Fibroblast of skin of right quadriceps (primary cell): Measurements from ENCODE around the gene DMD.
"Not testable (repeated sequence)": the region's sequence is repeated elsewhere in the genome, so short reads cannot be mapped to it uniquely, and the experiment has no call there.

Experiments
- DNase-seq: peaks from one replicate; pipeline ENCODE4 v3.0.0-alpha.2; 2013

Gene DMD

GRCh38 chrX:31378973-31379372 lies 1832.4 kb downstream of the DMD start:
- DNase-seq = not testable (repeated sequence)

DNA sequence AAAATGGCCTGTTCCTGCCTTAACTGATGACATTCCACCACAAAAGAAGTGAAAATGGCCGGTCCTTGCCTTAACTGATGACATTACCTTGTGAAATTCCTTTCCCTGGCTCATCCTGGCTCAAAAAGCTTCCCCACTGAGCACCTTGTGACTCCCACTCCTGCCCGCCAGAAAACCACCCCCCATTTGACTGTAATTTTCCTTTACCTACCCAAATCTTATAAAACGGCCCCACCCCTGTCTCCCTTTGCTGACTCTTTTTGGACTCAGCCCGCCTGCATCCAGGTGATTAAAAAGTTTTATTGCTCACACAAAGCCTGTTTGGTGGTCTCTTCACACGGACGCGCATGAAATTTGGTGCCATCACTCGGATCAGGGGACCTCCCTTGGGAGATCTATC lies 1833.5 kb downstream of the DMD start:
- DNase-seq = not testable (repeated sequence)

DNA sequence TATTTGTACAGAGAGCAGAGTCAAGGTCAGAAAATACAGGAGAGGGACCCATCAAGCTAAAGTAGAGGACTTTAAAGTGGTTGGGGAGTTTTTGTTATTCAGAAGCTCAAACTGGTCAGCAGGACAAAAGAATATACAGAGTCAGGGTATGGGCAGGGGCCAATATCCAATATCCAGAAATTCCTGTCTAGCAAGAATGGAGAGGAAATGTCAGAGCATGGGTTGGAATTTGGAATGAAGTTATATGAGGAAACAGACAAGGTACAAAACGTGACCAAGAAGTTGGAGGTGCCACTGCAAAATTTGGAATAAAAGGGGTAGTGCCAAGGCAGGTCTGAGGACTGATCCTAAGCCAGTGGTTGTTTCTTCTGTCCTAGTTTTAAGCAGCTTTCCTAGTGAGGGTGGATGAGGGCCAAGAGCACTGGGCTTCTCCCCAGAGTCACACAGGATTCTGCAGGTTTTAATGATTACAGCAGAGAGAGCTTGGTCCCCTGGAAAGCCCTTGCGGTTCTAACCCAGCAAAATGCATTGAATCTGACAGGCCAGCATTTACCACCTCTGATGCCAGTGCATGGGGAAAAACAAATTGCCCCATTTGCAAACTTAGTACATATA lies 1834.8 kb downstream of the DMD start:
- DNase-seq = no peak

- DNase-seq = no peak
These were observed 1836.6 kb downstream of the DMD start for GRCh38 chrX:31374786-31375185.

DNA sequence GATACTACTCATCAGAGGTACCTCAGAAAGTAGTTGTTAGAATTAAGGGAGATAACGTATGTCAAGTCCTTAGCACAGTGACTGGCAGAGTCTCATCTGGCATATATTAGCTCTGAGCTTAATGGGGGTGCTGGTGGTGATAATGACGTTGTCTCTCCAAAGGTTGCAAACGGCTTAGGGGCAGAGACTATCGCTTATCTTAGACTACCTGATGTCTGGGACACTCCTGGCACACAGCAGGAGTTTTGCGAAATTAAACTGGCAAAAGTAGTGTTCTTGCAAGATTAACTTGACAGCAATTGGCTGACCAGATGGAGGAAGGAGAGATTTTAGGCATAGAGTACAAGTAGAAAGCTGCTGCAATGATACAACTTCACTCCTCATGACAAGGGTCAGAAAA lies 1839.4 kb downstream of the DMD start:
- DNase-seq = no peak

DNA sequence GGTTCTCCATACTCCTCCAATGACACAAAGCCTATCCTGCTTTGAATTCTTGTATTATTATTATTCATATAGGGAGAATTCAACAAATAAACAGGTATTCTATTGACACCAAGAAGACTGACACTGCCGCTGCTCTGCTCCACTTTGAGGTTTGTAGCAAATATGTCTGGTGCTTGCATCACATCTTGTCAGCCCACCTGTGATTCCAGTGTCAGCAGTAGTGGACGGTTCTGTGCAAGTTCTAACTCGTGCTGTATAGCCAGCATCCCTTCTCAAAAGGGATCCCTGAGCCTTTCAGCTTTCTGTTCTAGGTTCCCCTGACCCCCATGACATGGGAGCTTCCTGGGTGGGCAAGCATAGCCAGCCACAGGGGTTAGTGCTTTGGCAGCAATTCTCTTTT lies 1843.5 kb downstream of the DMD start:
- DNase-seq = no peak

- DNase-seq = no peak
These were observed 1845.3 kb downstream of the DMD start for GRCh38 chrX:31366041-31366440.

DNA sequence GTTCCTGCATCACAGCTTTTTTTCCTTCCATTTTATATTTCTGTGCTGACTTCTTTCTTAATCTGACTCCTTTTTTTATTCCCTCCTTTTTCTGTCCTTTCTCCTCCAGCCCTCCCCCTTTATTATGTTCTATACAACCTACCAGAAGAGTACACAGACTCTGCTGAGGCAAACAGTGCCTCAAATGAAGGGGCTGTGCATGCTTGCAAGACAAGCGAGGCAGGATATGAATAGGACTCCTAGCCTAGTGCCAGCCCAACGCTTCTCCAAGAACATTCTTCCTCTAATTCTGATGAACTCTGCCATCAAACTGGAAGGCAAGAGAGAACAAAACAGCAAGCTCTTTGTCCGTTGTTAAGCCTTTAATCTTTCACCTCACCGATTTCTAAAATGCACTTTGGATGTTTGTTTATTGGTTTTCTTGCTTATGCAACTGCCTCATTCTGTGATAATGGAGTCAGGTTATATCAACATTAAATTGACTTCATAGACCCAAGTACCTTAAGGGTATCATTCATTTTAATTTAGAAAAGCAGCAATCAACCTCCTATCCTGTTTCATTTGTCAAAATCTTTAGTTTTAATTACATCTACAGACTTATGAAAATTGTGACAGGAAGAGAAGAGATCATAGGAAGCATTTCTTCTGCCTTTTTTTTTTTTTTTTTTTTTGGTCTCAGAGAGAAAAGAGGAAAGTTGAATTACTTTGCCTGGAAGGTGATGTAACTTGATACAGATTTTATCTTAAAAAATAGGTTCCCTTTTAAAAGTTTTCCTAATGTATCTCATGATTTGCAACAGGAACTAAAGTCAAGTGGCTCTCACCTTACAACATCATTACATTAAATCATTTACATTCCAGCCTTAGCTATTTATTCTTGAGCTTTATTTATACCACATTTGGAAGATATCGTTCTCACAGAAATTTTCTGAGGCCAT lies 1854.8 kb downstream of the DMD start:
- no peak for DNase-seq

DNA sequence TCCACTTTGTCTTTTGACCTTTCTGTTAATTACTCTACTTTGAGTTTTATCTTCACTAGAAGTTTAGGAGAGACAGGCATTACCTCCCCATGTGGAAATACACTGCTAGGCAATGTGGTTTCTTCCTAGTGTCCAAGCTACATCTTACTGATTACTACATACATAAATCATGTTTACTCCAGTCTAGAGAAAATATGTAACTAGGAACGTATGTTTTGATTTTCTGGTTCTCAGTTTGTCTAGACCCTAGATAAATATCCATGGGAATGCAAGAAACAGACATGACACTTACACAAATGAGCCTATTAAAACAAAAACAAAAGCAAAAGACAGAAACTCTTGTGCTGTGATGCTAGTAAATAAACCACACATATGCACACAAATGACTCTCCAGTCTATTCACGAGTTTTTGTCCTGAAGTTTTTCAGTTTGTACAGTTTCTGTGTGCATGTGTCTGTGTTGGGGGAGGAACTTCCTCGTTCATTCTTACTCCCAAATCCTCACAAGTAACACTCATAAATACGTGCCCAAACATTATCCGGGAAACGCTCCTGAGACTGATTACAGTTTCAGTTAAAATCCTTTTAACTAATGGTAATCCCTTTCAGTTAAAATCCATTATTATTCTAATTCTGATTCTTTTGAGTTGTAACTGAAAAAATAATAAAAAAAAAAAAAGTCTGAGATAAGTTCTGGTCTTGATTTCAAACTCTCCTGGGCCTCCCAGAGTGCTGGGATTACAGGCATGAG lies 1856.0 kb downstream of the DMD start:
- DNase-seq = peak; percentile 4

GRCh38 chrX:31353095-31353494 lies 1858.3 kb downstream of the DMD start:
- DNase-seq = peak; percentile 72

DNA sequence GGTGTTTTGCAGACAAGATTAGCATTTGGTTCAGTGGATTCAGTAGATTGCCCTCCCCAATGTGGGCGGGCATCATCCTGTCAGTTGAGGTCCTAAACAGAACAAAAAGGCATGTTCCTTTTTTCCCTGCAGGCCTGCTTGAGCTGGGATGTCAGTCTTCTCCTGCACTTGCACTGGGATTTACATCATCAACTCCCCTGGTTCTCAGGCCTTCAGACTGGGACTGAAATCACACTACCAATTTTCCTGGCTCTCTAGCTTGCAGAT lies 1860.6 kb downstream of the DMD start:
- DNase-seq = no peak

- DNase-seq = no peak
These were observed 1861.8 kb downstream of the DMD start for GRCh38 chrX:31349515-31349914.

DNA sequence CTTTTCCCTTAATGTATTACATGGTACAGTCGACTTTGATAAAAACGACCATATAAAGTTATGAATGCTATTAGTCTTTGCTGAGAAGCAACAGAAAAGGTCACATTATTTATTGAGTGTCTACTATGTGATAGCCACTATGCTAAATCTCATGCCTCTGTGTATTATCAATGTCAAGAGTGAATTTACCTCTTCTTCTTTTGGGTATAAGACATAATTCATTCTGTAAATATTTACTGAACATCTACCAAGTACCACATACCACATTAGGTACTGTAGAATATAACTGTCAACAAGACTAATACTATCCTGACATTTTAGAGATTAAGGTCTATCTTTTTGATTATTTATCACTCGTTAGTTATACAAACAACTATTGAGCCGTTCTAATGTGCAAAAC lies 1870.8 kb downstream of the DMD start:
- DNase-seq = no peak

- no peak for DNase-seq
These were observed 1872.4 kb downstream of the DMD start for GRCh38 chrX:31338991-31339350.

- no peak for DNase-seq
These were observed 1874.0 kb downstream of the DMD start for GRCh38 chrX:31337332-31337731.

GRCh38 chrX:31336419-31336818 lies 1874.9 kb downstream of the DMD start:
- DNase-seq = no peak

GRCh38 chrX:31334997-31335396 lies 1876.4 kb downstream of the DMD start:
- DNase-seq = no peak

DNA sequence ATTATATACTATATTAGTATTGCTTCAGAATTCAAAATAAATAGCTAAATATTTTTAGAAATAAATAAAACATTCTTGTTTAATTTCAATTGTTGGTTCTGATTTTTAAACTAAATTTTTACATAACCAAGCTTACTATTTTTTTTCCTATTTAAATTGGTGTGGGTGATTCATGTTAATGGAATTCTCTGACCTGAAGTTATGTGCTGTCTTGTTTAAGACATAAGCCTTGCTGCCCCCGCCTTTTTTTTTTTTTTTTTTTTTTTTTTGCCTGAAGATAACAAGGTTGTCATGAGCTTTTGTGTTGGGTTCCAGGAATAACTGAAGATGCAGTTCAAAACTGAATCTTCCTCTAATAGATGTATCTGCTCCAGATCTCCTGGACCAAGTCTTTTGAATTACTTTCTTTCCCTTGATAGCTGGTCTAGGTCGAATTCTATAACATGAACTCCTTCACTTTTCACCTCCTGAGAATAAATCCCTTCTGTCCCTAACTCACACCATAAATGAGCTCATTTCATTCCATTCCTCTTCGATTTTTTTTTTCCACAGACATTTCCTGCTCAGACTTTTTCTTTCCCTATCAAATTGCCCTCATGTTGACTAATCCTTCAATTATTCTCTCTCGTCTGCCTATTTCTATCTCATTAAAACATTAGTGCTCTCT lies 1878.1 kb downstream of the DMD start:
- DNase-seq = peak; percentile 84

GRCh38 chrX:31331928-31332327 lies 1879.4 kb downstream of the DMD start:
- no peak for DNase-seq

GRCh38 chrX:31331015-31331414 lies 1880.3 kb downstream of the DMD start:
- peak; percentile 83 for DNase-seq

DNA sequence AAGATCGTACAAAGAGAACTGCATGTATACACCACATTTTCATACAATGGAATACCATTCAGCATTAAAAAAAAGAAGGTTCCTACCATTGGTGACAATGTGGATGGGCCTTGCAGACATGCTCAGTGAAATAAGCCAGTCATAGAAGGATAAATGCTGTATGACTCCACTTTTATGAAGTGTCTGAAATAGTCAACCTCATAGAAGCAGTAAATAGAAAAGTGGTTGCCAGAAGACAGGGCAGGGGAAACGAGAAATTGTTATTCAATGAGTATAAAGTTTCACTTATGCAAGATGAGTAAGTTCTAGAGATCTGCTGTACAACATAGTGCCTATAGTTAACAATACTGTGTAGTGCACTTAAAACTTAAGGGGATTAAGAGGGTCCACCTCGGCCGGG lies 1882.1 kb downstream of the DMD start:
- peak; percentile 16 for DNase-seq

- DNase-seq = no peak
These were observed 1887.7 kb downstream of the DMD start for GRCh38 chrX:31323658-31324057.

DNA sequence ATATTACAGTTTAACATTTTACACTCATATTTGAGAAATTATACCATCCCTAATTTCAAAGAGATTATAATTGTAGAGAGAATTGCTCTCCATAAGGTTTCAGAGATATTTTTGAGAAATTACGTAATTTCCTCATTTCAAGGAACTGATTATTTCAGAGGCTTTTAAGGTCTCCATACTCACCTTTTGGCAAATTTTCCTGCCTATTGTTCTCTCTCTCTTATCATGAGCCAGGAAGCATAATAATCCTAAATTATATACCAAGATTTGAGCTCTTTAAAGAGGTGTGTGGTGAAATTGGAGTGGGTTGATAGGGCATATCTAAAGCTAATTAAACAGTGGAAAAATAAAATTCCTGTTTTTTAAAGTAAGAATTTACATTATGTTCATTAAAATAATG lies 1890.6 kb downstream of the DMD start:
- no peak for DNase-seq

- no peak for DNase-seq
These were observed 1891.8 kb downstream of the DMD start for GRCh38 chrX:31319586-31319985.
